GM04504 (cell line): Measurements from ENCODE around the gene LIN7A.

Source experiments
- DNase-seq: peaks from one replicate; pipeline ENCODE4 v3.0.0-alpha.2; 2012; ENCODE audit warnings: low read depth

LIN7A gene

GRCh38 chr12:80752464-80752863 is 185.3 kb downstream of the LIN7A start:
- no peak for DNase-seq

- no peak for DNase-seq
Measured at GRCh38 chr12:80749456-80749855, 188.3 kb downstream of the LIN7A start.

GRCh38 chr12:80747800-80748199 is 189.9 kb downstream of the LIN7A start:
- no peak for DNase-seq

- DNase-seq: no peak
Measured at GRCh38 chr12:80745851-80746505, 191.8 kb downstream of the LIN7A start.
